Vagina (tissue), 2 donors: ENCODE results near the gene SULT2B1. TPM values are rescaled to one million over a fixed set of nuclear protein-coding genes. Genes with fewer than 3 reads are reported as not detected.
"Not testable (repeated sequence)": the region's sequence is repeated elsewhere in the genome, so short reads cannot be mapped to it uniquely, and the experiment has no call there.

Source experiments
- DNase-seq, 2 donors: peaks; one replicate each; pipeline ENCODE4 v3.0.0-alpha.2; 2017; ENCODE audit errors: extremely low spot score in 2 of 2
- H3K27ac ChIP-seq: fragments of 200-600 bp; sonication (generic); one replicate; pipeline ENCODE4 v1.5.1; 2019
- H3K27me3 ChIP-seq: fragments of 200-600 bp; sonication (generic); one replicate; pipeline ENCODE4 v1.5.1; 2019
- H3K36me3 ChIP-seq, 2 donors: fragments of 200-600 bp; sonication (generic); one replicate each; pipeline ENCODE4 v1.5.1; 2017 to 2019
- H3K4me1 ChIP-seq: fragments of 200-600 bp; sonication (generic); one replicate; pipeline ENCODE4 v1.5.1; 2019
- H3K4me3 ChIP-seq, 2 donors: fragments of 200-600 bp; sonication (generic); 1 replicate in 1 of 2; 2 replicates in 1 of 2; pipeline ENCODE4 v1.5.1; 2016 to 2019
- H3K9me3 ChIP-seq: fragments of 200-600 bp; sonication (generic); one replicate; pipeline ENCODE4 v1.5.1; 2019
- CTCF ChIP-seq, 3 experiments: fragments of 450-650 bp in 2 of 3; fragments of 200-600 bp in 1 of 3; sonication (generic) in 1 of 3; IDR thresholded peaks; one replicate each; pipeline ENCODE4 v1.5.1; 2017 to 2019; ENCODE audit warnings: antibody characterized with exemption in 3 of 3, mild to moderate bottlenecking in 2 of 3, moderate library complexity in 2 of 3
- POLR2A ChIP-seq, 2 donors: fragments of 450-650 bp; IDR thresholded peaks; one replicate each; pipeline ENCODE4 v1.6.1; 2017; ENCODE audit warnings: antibody characterized with exemption in 2 of 2, mild to moderate bottlenecking in 2 of 2, moderate library complexity in 2 of 2
- POLR2AphosphoS5 ChIP-seq, 2 donors: sonication (generic); formaldehyde crosslinking; IDR thresholded peaks; one replicate each; pipeline ENCODE4 v1.9.0; 2017; ENCODE audit warnings: antibody characterized with exemption in 2 of 2, mild to moderate bottlenecking in 2 of 2, low read depth in 1 of 2; ENCODE audit not compliant: insufficient read depth in 1 of 2
- intact Hi-C: fragments of 100-400 bp; cut with DNase I; formaldehyde crosslinking; loops from one replicate; pipeline ENCODE4 v1.15.1; 2023
- total RNA-seq: library from RNA; depleted of rRNA; stranded (reverse); fragments of >200 nt; gene quantifications from one replicate; pipeline ENCODE4 v1.2.3, GENCODE V29; 2016

Gene SULT2B1
- total RNA-seq, 1 donor from 2014 or later: 43.0 TPM

DNA sequence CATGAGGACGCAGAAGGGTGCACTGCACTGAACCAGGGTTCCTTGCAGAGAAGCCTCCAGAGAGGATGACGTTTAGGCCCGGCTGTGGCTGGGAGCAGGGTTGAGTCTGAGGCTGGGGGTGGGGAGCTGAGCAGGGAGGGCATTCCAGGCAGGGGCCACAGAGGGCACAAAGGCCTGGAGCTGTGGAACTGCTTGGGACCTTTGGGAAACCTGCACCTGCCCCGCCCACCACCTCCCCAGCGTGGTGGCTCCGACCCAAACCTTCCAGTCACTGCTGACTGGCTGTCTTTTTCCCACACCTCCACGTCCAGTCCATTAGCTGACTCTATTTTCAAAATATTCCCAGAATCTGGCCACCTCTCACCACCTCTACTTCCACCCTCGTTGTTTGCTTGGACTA, 35.4 kb upstream of the SULT2B1 start:
- TF ChIP-seq CTCF (IDR thresholded peaks at IDR 0.05) (no peak), POLR2AphosphoS5 (IDR thresholded peaks at IDR 0.05; ENCODE audit: insufficient read depth in 1 of 2, low read depth in 1 of 2) (no peak), POLR2A (IDR thresholded peaks at IDR 0.05) (no peak)
- Histone ChIP-seq H3K4me3 (no peak overlapping the region), H3K4me1 (peaks cover 8% of the 10 kb centered on the region), H3K27ac (no peak overlapping the region), H3K27me3 (peaks cover under 1% of the 10 kb centered on the region), H3K36me3 (no peaks in the 10 kb centered on the region), H3K9me3 (no peaks in the 10 kb centered on the region)
- intact Hi-C loops: no loop called here
- DNase-seq: no peak

- no peak for DNase-seq
- H3K4me1 ChIP-seq: peaks cover 8% of the 10 kb centered on the region
- H3K36me3 ChIP-seq: no peaks in the 10 kb centered on the region
- no peak overlapping the region for H3K27ac ChIP-seq
- no peak for TF ChIP-seq POLR2AphosphoS5 (IDR thresholded peaks at IDR 0.05; ENCODE audit: insufficient read depth in 1 of 2, low read depth in 1 of 2)
- no peak for TF ChIP-seq POLR2A (IDR thresholded peaks at IDR 0.05)
- TF ChIP-seq CTCF (IDR thresholded peaks at IDR 0.05): no peak
- intact Hi-C loops: no loop called here
- no peaks in the 10 kb centered on the region for H3K9me3 ChIP-seq
- no peaks in the 10 kb centered on the region for H3K27me3 ChIP-seq
- no peak overlapping the region for H3K4me3 ChIP-seq
Measured at GRCh38 chr19:48518207-48518606, 33.8 kb upstream of the SULT2B1 start.

- H3K9me3 ChIP-seq: not testable (repeated sequence)
Measured at GRCh38 chr19:48519426-48519825, 32.5 kb upstream of the SULT2B1 start.

DNA sequence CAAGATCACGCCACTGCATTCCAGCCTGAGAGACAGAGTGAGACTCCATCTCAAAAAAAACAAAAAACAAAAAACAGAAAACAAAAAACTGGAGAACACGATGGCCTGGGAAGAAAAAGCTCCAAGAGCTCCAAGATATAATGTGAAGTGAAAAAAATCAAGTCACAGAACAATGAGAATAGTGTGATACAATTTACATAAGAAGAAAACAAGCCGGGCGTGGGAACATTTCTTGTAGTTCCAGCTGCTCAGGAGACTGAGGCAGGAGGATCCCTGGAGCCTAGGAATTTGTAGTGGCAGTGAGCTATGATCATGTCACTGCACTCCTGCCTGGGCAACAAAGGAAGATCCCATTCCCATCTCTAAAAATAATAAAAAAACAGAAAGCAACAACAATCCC, 31.8 kb upstream of the SULT2B1 start:
- H3K4me1 ChIP-seq: no peaks in the 10 kb centered on the region
- intact Hi-C loops: no loop called here
- no peak for TF ChIP-seq POLR2AphosphoS5 (IDR thresholded peaks at IDR 0.05; ENCODE audit: insufficient read depth in 1 of 2, low read depth in 1 of 2)
- TF ChIP-seq CTCF (IDR thresholded peaks at IDR 0.05): no peak
- no peak for TF ChIP-seq POLR2A (IDR thresholded peaks at IDR 0.05)
- no peak overlapping the region for H3K27ac ChIP-seq
- no peak for DNase-seq
- no peaks in the 10 kb centered on the region for H3K36me3 ChIP-seq
- no peaks in the 10 kb centered on the region for H3K9me3 ChIP-seq
- H3K4me3 ChIP-seq: no peak overlapping the region
- no peaks in the 10 kb centered on the region for H3K27me3 ChIP-seq

More at GRCh38 chr19:48519426-48519825, 32.5 kb upstream of the SULT2B1 start:
- H3K4me3 ChIP-seq, DNase-seq, intact Hi-C loops, H3K36me3 ChIP-seq, H3K27me3 ChIP-seq, H3K27ac ChIP-seq, H3K4me1 ChIP-seq: not testable (repeated sequence)

DNA sequence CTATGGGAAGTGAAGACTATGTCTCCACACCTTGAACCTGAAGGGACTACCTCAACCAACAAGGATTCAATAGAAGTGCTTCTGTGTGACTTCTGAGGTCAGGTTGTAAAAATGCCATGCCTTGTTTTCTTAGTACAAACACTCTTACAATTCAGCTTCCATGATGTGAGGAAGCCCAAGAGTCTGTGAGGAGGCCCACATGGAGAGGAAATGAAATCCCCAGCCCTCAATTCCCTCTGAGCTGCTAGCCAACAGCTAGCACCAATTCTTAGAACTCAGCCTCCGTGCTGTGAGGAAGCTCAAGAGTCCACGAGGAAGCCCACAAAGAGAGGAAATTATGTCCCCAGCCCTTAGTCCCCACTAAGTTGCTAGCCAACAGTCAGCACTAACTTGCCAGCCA, 27.8 kb upstream of the SULT2B1 start:
- intact Hi-C loops: no loop called here
- no peaks in the 10 kb centered on the region for H3K36me3 ChIP-seq
- TF ChIP-seq POLR2A (IDR thresholded peaks at IDR 0.05): no peak
- TF ChIP-seq CTCF (IDR thresholded peaks at IDR 0.05): no peak
- TF ChIP-seq POLR2AphosphoS5 (IDR thresholded peaks at IDR 0.05; ENCODE audit: insufficient read depth in 1 of 2, low read depth in 1 of 2): no peak
- no peaks in the 10 kb centered on the region for H3K27me3 ChIP-seq
- H3K9me3 ChIP-seq: peaks cover 8% of the 10 kb centered on the region
- H3K4me3 ChIP-seq: no peak overlapping the region
- no peaks in the 10 kb centered on the region for H3K4me1 ChIP-seq
- no peak overlapping the region for H3K27ac ChIP-seq
- DNase-seq: no peak

GRCh38 chr19:48524732-48525131, 27.2 kb upstream of the SULT2B1 start:
- H3K4me3 ChIP-seq: no peak overlapping the region
- H3K27ac ChIP-seq: no peak overlapping the region
- no peak for DNase-seq
- intact Hi-C loops: no loop called here
- no peaks in the 10 kb centered on the region for H3K36me3 ChIP-seq
- peaks cover 8% of the 10 kb centered on the region for H3K9me3 ChIP-seq
- TF ChIP-seq POLR2AphosphoS5 (IDR thresholded peaks at IDR 0.05; ENCODE audit: insufficient read depth in 1 of 2, low read depth in 1 of 2) (no peak), POLR2A (IDR thresholded peaks at IDR 0.05) (no peak), CTCF (IDR thresholded peaks at IDR 0.05) (no peak)
- no peaks in the 10 kb centered on the region for H3K4me1 ChIP-seq
- no peaks in the 10 kb centered on the region for H3K27me3 ChIP-seq
